GM18858 (cell line): ENCODE data around the gene SLC16A11.
A peak's percentile ranks its signal among the peaks of the same experiment; 100 is the strongest.
"Not testable (repeated sequence)": the region's sequence is repeated elsewhere in the genome, so short reads cannot be mapped to it uniquely, and the experiment has no call there.

Experiments used
- ATAC-seq: cut with Tn5 transposase; IDR thresholded peaks from one replicate; pipeline ENCODE4 v1.9.1; 2021; ENCODE audit not compliant: unreplicated experiment

The SLC16A11 gene

GRCh38 chr17:7011415-7011814, 32.5 kb downstream of the SLC16A11 start:
- no peak for ATAC-seq

GRCh38 chr17:7010523-7010922, 33.4 kb downstream of the SLC16A11 start:
- ATAC-seq = no peak

- ATAC-seq = no peak
Measured at GRCh38 chr17:7007143-7007542, 36.7 kb downstream of the SLC16A11 start.

- no peak for ATAC-seq
Measured at GRCh38 chr17:7005716-7006115, 38.2 kb downstream of the SLC16A11 start.

GRCh38 chr17:7004398-7005253, 39.3 kb downstream of the SLC16A11 start:
- ATAC-seq = peak; percentile 38

- ATAC-seq = no peak
Measured at GRCh38 chr17:7003745-7004144, 40.1 kb downstream of the SLC16A11 start.

- ATAC-seq = no peak
Measured at GRCh38 chr17:7002288-7003047, 41.4 kb downstream of the SLC16A11 start.

GRCh38 chr17:7001318-7001961, 42.5 kb downstream of the SLC16A11 start:
- no peak for ATAC-seq

GRCh38 chr17:6998855-6999508, 44.9 kb downstream of the SLC16A11 start:
- no peak for ATAC-seq

GRCh38 chr17:6997171-6997570, 46.7 kb downstream of the SLC16A11 start:
- ATAC-seq = no peak

- ATAC-seq = no peak
Measured at GRCh38 chr17:6996256-6997011, 47.5 kb downstream of the SLC16A11 start.

- ATAC-seq = no peak
Measured at GRCh38 chr17:6995500-6996255, 48.2 kb downstream of the SLC16A11 start, which contains the start of gene ALOX12. Gene ALOX12 (plus strand): TSS chr17:6996049. CDS start chr17:6996118, 69 bp downstream.

- ATAC-seq = no peak
Measured at GRCh38 chr17:6994666-6995256, 49.1 kb downstream of the SLC16A11 start.

- ATAC-seq = no peak
Measured at GRCh38 chr17:6994118-6994598, 49.7 kb downstream of the SLC16A11 start.

- not testable (repeated sequence) for ATAC-seq
Measured at GRCh38 chr17:6993613-6994056, 50.3 kb downstream of the SLC16A11 start.
